ENCODE measurements around the gene TWF2.

TWF2 gene

DNA sequence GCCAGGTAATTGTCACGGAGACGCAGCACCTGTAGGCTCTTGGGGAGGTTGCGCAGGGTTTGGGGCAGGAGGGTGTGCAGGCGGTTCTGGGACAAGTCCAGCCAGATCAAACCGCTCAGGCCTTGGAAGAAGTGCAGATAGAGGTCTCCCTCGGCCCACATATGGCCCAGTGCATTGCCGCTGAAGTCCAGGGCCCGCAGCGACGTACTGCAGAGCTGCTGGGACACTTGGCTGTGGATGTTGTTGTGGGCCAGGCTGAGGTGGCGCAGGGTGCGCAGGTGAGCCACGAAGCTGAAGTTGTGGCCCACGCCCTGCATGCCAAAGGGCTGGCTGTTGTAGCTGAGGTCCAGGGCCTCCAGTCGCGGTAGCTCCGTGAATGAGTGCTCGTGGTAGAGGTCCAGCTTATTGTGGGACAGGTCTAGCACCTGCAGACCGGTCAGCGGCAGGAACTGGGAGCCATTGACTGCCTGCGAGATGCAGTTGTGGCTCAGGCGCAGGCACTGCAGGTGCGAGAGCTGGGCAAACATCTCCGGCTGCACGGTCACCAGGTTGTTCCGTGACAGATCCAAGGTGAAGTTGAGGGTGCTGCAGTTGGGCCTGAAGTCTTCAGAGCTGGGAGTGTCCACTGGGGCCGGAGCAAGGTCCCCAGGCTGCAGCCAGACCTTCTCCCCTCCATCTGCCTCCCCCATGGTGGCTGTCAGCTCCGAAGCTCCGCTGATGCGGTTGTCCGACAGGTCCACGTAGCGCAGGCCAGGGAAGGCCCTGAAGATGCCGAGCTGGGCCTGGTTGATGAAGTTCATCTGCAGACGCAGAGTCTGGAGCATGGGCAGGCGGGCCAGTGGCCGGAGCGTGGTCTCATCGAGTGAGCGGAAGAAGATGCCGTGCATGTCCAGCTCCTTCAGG, 16.4 kb downstream of the TWF2 start:
- no peak for DNase-seq (ENCODE audit: low spot score)

DNA sequence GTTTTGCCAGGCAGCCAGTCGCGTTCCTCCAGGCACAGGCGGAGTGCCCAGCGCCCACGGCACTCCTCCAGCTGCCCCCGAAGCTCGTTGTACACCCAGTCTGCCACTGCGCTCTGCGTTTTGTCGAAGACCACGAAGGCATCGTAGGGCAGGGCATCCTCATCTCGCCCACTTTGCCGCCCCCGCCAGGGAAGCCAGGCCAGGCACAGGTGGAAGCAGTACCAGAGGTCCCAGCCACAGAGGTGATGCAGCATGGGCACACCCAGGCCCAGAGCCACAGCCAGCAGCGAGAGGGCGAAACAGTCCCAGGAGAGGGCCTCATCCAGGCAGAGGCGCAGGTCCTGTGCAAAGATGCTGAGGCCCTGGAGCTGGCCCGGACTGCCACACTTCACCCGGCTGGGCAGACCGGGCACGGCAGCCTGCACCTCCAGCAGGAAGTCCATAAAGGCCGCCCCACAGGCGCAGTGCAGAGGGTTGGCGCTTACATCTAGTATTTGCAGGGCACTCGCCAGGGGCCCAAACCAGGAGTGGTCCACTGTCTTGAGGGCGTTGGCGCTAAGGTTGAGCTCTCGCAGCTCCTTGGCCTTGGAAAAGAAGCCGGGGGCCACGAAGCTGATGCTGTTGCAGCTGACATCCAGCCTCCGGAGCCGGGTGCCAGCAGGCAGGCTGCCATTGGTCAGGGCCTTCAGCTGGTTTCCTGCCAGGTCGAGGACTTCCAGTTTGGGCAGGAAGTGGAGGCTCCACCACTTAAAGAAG, 17.2 kb downstream of the TWF2 start:
- DNase-seq (ENCODE audit: low spot score) = no peak

DNA sequence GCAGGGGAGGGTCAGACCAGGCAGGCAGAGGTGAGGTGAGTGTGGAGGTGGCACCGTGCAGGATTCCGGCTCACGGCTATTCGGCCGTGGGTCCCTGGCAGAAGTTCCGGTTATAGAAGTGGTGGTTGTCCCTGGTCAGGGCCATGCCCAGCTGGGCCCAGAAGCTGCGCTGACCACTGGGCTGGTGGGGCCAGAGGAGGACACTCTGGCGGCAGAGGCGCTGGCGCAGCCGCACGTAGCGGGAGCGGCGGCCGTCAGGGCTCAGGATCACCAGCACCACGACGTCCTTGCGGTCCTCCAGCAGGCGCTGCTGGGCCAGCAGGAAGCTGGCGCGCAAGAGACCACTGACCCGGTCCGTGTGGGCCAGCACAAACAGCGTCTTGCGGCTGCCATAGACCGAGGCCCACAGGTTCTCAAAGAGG, 17.8 kb downstream of the TWF2 start:
- no peak for DNase-seq (ENCODE audit: low spot score)

DNA sequence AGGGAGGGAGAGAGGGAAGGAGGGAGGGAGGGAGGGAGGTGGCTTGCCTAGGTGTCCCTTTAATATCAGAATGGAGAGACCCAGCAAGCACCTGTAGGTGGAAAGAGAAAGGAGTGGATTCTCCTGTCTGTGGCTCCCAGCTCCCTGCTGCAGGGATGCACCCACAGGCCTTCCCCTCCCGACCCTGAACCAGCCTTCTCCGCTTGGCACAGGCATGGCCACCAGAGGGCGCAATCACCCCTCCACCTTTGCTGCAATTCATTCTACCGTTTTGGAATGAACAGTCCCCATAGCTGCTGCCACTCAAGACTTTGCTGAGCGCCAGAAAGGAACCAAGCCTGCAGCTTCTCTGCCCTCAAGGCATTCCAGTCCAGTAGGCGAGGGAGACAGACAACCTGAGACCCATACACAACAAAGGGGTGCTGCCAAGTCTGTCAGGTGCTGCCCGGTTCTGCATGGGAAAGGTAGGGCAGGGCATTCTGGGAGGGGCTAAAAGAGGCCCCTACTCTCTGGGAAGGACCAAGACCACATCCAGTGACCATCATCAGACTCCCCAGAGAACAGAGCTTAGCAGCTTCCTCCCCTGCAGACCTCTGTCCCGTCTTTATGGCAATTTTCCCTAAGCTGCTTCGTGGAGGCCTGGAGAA, 18.5 kb downstream of the TWF2 start:
- peak; percentile 90 for DNase-seq (ENCODE audit: low spot score)

DNA sequence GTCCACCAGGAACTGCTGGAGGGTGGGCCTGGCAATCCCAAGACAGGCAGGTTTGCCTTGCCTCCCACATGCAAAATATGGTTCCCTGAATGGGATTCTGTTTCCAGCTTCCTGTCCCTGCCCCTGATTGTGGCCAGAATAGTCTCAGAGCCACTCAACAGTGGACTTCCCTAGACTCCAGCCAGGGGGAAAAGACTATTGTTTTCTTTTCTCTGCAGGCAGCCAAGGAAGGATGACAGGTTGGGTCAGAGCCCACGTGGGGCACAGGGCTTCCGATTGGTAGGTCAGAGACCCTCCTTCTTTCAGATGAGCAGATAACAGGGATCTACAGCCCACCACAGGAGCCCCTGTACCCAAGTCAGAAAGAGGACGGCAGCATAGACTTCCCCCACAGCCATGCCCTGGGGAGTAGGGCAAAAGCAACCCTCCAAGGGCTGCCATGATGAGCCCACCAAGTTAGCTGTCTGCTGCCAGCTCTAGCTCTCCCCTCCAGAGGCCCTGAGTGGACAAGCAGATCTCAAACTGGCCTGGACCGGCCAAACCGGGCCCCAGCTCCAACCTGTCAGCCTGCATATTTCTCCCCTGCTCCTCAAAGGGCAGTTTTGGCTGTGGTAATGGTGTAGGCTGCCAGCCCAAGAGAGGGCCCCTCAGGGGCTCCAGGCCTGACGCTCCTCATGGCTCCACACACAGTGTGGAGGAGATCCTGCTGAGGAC, 19.9 kb downstream of the TWF2 start:
- DNase-seq (ENCODE audit: low spot score) = no peak

DNA sequence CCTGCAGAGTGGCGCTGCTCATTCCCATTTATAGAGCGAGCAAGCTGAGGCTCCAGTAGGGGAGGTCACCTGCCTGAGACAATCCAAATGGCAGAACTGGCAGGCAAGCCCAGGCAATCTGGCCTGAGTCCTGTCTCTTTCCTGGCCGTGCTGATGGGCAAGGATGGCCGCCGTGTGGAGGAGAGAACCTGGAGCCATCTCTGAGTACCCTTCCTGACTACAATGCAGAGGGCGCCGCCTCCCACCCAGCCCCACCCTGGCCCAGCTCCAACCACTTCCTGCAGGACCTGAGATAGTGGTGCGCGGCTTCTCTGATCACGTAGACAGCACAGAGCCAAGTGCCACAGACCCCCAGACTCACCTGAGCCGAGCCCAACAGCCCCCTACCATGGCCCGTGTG, 20.5 kb downstream of the TWF2 start:
- DNase-seq (ENCODE audit: low spot score) = no peak

DNA sequence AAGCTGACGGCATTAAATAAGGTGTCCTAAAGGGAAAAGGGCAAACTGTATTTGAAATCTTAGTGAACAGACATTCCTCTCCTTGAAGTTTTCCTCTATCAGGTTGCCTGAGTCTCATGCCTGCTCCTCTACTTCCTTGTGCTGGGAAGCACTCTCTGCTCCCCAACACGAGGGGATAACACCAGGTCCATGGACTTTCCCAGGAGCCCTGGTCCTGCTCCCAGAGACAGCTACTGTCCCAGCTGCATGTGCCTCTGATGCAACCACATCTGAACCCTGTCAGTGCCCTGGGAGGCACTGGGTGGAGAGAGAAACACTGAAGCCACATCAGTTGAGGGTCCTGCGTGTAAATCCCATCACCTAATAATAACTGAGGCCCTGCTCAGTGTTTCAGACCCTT, 20.9 kb downstream of the TWF2 start:
- no peak for DNase-seq (ENCODE audit: low spot score)

GRCh38 chr3:52217409-52217805, 21.6 kb downstream of the TWF2 start:
- no peak for DNase-seq (ENCODE audit: low spot score)

DNA sequence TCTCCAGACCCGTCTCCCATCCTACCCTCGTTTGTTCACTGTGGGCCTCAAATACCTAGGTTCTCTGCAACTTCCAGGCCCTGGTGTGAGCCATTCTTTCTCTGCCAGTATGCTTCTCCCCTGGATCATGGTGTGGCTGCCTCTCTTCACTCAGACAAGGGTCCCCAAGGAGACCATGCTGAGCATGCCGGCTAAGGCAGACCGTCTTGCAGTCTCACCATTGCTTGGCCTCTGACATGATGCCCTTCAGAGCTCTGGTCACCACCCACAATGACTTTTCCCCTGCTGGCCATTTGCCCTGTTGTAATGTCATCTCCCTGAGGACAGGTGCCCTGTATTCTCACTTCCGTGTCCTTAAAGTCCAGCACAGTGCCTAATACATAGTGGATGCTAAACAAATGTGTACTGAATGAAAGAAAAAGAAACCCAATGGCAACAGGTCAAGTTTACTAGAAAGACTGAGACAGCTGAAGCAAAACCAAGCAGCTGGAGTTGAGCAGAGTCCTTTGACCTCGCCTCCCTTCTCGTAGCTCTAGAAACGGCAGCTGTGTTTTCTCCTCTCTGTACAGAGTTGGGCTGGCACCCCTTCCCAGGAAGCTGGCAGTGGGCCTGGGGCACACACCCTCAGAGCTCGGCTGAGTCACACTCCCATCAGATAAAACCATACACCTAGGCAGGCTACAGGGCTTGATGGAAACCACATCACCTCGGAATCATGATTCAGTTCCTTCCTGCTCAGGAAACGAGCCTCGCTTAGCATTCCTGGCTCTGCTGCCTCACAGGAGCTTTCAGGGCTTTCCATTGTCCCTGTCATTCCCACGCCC, 22.2 kb downstream of the TWF2 start:
- peak; percentile 59 for DNase-seq (ENCODE audit: low spot score)

DNA sequence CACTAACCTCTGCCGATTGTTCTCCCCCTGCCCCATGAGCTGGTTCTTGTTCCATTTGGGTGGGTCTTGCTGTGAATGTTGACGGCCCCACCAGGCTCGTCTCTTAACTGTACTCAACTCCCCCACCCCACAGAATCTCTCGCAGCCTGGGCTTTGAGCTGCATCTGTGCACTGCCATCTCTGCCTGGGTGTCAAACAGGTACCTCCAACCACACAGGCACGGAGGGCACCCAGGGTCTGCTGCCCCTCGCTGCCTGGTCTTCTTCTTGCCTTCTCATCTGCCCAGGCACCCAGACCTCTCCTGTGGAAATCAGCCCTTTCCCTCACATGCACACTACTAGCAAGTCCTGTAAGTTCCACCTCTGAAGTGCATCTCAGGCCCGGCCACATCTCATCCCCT, 23.6 kb downstream of the TWF2 start:
- no peak for DNase-seq (ENCODE audit: low spot score)

GRCh38 chr3:52213901-52214300, 25.1 kb downstream of the TWF2 start:
- no peak for DNase-seq (ENCODE audit: low spot score)

DNA sequence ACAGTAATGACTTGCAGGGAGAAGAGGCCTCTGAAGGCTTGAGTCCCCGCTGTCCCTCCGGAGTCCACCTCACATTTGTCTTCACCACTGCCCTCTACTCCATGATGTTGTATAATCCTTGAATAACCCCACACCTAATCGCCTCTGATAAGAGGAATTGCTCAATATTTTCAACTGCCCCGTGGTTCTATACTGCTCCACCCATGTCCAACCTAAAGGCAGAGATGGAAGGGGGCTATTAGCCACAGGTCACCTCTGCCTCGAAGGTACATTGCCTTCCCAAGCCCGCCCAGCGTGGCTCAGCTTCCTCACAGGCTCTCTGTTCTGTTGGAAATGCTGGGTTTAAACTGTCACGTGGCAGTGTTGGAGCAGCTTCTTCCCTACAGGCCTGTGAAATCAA, 26.0 kb downstream of the TWF2 start:
- DNase-seq (ENCODE audit: low spot score) = no peak

- no peak for DNase-seq (ENCODE audit: low spot score)
These were observed 27.6 kb downstream of the TWF2 start for GRCh38 chr3:52211268-52211891.

DNA sequence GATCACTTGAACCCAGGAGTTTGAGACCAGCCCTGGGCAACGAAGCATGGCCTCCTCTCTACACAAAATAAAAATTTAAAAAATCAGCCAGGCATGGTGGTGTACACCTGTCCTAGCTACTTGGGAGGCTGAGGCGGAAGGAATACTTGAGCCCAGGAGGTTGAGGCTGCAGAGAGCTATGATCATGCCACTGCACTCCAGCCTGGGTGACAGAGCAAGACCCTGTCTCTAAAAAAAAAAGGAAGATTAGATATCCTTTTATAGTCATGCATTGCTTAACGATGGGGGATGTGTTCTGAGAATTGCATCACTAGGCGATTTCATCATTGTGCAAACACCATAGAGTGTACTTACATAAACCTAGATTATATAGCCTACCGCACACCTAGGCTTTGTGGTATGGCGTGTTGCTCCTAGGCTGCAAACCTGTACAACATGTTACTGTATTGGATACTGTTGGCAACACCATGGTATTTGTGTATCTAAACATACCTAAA, 28.4 kb downstream of the TWF2 start:
- DNase-seq (ENCODE audit: low spot score) = no peak

GRCh38 chr3:52210037-52210436, 28.9 kb downstream of the TWF2 start:
- no peak for DNase-seq (ENCODE audit: low spot score)

DNA sequence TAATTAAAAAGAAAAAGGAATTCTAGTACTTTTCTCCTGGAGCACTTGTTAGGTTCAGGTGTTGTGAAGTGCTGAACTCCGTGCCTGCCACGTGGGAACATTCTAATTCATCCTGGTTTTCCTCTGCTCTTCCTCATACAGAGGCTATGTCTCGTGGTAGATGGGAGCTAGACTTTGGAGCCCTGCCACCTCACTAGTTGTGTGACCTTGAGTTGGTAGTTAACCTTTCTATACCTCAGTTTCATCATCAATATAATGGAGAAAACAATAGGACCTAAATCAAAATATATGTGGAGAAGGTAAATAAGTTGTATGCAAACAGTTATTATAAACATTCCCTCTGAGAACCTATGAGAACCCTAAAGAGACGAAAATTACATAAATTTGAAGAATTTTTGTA, 30.4 kb downstream of the TWF2 start:
- DNase-seq (ENCODE audit: low spot score) = no peak

- no peak for DNase-seq (ENCODE audit: low spot score)
These were observed 33.1 kb downstream of the TWF2 start for GRCh38 chr3:52205727-52206372.

- no peak for DNase-seq (ENCODE audit: low spot score)
These were observed 34.5 kb downstream of the TWF2 start for GRCh38 chr3:52204337-52205073.

- no peak for DNase-seq (ENCODE audit: low spot score)
These were observed 35.3 kb downstream of the TWF2 start for GRCh38 chr3:52203701-52204100.

Measured in GM03348 (cell line).